Common myeloid progenitor, CD34-positive (primary cell): ENCODE measurements around the gene ZDHHC20.

ENCODE experiments used
- CTCF ChIA-PET: fragments of 350-600 bp; sonication (Branson Sonifier 250); formaldehyde crosslinking; loops from one replicate; lab custom pipeline; 2021; ENCODE audit warnings: antibody characterized with exemption; lab: Charles Lee
- POLR2A ChIA-PET: fragments of 350-600 bp; sonication (Branson Sonifier 250); formaldehyde crosslinking; loops from one replicate; lab custom pipeline; 2021; ENCODE audit warnings: antibody characterized with exemption; lab: Charles Lee
- DNase-seq, 3 donors: peaks; one replicate each; pipeline versions ENCODE4 v3.0.0 to v3.0.0-alpha.2; 2013
- H3K27ac ChIP-seq, 2 experiments: 1 replicate in 1 of 2; 2 replicates in 1 of 2; pipeline ENCODE4 v1.7.0; 2013; ENCODE audit warnings: inconsistent platforms in 2 of 2, low read length in 2 of 2, mild to moderate bottlenecking in 2 of 2, low read depth in 1 of 2, moderate library complexity in 1 of 2; ENCODE audit not compliant: severe bottlenecking in 2 of 2, insufficient read depth in 1 of 2, poor library complexity in 1 of 2
- H3K27me3 ChIP-seq, 5 experiments: replicated peaks in 2 of 5; 1 replicate in 3 of 5; 2 replicates in 2 of 5; pipeline versions ENCODE4 v1.6.1 to v1.7.0; 2013; ENCODE audit warnings: low read length in 4 of 5, mild to moderate bottlenecking in 2 of 5, moderate library complexity in 2 of 5, inconsistent platforms in 1 of 5; ENCODE audit not compliant: insufficient read depth in 5 of 5, control insufficient read depth in 4 of 5
- H3K36me3 ChIP-seq, 4 experiments: 1 replicate in 2 of 4; 2 replicates in 2 of 4; pipeline versions ENCODE4 v1.6.1 to v1.7.0; 2013; ENCODE audit warnings: low read length in 3 of 4, control low read depth in 1 of 4, mild to moderate bottlenecking in 1 of 4; ENCODE audit not compliant: control insufficient read depth in 4 of 4, insufficient read depth in 4 of 4
- H3K4me1 ChIP-seq, 4 experiments: 1 replicate in 3 of 4; 2 replicates in 1 of 4; pipeline versions ENCODE4 v1.6.1 to v1.7.1; 2013; ENCODE audit warnings: low read length in 3 of 4, mild to moderate bottlenecking in 3 of 4, control low read depth in 1 of 4, inconsistent platforms in 1 of 4, moderate library complexity in 1 of 4; ENCODE audit not compliant: control insufficient read depth in 4 of 4, insufficient read depth in 4 of 4; ENCODE audit errors: control extremely low read depth in 1 of 4
- H3K4me3 ChIP-seq, 7 experiments: 1 replicate in 4 of 7; 2 replicates in 3 of 7; pipeline versions ENCODE4 v1.5.1 to v1.7.0; 2013; ENCODE audit warnings: mild to moderate bottlenecking in 7 of 7, low read length in 6 of 7, moderate library complexity in 6 of 7, inconsistent platforms in 2 of 7, low read depth in 2 of 7, control low read depth in 1 of 7; ENCODE audit not compliant: insufficient read depth in 4 of 7, control insufficient read depth in 1 of 7; ENCODE audit errors: extremely low read depth in 1 of 7
- H3K9me3 ChIP-seq, 5 experiments: 1 replicate in 4 of 5; 2 replicates in 1 of 5; pipeline versions ENCODE4 v1.6.1 to v1.7.1; 2013; ENCODE audit warnings: low read length in 4 of 5, mild to moderate bottlenecking in 2 of 5, inconsistent platforms in 1 of 5, low read depth in 1 of 5, moderate library complexity in 1 of 5; ENCODE audit not compliant: control insufficient read depth in 4 of 5, insufficient read depth in 2 of 5; ENCODE audit errors: control extremely low read depth in 1 of 5
- WGBS: methylation state at CpG from one replicate; pipeline ENCODE4 v1.1.5; 2013; ENCODE audit not compliant: insufficient coverage; 5-methylcytosine and 5-hydroxymethylcytosine counted together

ZDHHC20 gene

DNA sequence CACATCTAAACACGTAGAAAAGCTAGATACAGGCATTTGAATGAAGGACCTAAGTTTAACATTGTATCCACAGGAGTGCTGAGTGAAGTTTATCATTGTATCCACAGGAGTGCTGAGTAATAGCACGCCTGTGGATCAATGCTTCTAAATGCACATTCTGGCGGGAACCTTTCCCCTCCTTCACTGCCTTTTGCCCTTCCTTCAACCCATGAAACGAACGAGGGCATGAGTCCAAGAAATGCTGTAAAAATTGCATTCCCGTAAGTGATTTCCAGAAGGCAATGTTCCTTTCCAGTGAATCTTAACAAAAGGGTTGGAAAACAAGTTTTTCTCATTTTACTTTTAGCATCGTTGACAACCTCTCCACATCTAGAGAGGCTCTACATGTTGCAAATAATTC, 88.1 kb downstream of the ZDHHC20 start:
- WGBS: 94% methylated on average over 5 of the region's 7 CpGs
- DNase-seq: no peak
- no peaks in the 10 kb centered on the region for H3K9me3 ChIP-seq
- H3K36me3 ChIP-seq: peaks cover 3 to 7% (median 7%) of the 10 kb centered on the region in 4 experiments
- CTCF ChIA-PET: no interaction called here
- POLR2A ChIA-PET: no interaction called here
- H3K4me3 ChIP-seq: no peak overlapping the region
- H3K4me1 ChIP-seq: peaks cover 0 to 5% (median 3%) of the 10 kb centered on the region in 4 experiments
- H3K27me3 ChIP-seq: no peaks in the 10 kb centered on the region
- no peak overlapping the region for H3K27ac ChIP-seq

DNA sequence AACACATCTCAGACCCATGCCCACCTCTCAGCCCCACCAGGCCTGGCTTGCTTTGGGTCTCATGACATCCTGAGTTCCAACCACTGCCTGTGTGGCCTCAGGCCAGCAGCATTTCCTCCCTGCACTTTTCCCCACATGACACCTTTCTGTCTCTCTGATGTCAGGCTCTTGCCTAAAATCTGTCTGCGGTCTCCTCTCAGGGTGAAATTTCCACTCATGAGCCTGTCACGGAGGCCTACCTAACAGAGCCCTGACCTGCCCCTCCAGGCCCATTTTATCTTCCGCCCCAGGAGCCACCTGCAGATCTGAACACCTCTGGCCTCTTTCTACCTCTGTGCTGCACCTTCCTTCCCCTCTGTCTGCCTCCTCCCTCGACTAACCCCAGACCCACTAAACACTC, 93.5 kb downstream of the ZDHHC20 start:
- WGBS: 53% methylated on average over 4 of the region's 4 CpGs

DNA sequence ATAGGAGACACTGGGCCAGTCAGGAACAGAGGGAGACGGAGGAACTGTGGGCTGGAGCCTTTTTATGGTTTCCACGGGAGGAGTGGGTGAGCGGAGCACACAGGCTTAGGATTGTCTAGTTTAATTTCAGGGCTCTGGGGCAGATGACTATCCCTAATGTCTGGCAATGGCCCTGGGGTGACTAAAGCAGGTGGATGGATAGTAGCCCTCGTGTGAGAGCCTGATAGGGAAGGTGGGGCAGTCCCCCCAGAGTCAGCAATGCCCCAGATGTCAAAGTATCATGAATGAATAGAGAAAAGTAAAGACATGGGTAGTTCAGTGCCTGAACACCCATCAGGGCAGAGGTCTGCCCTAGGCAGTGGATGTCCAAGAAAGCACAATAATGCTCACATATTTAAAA, 94.2 kb downstream of the ZDHHC20 start:
- WGBS: 86% methylated on average over 1 of the region's 4 CpGs
- no peak for DNase-seq
- CTCF ChIA-PET: no interaction called here
- no peak overlapping the region for H3K27ac ChIP-seq
- POLR2A ChIA-PET: no interaction called here
- no peak overlapping the region for H3K4me3 ChIP-seq
- H3K9me3 ChIP-seq: peaks cover 0 to 16% (median 0%) of the 10 kb centered on the region in 5 experiments
- peaks cover 0 to 16% (median 12%) of the 10 kb centered on the region in 4 experiments for H3K4me1 ChIP-seq
- no peaks in the 10 kb centered on the region for H3K27me3 ChIP-seq
- H3K36me3 ChIP-seq: no peaks in the 10 kb centered on the region

More for the DNA sequence above, 93.5 kb downstream of the ZDHHC20 start:
- peak in 2 of 3 donors; percentile 24 to 61 for DNase-seq
- Histone ChIP-seq H3K9me3 (peaks cover 0 to 16% (median 0%) of the 10 kb centered on the region in 5 experiments), H3K4me1 (peaks cover 0 to 16% (median 12%) of the 10 kb centered on the region in 4 experiments), H3K27me3 (no peaks in the 10 kb centered on the region), H3K36me3 (no peaks in the 10 kb centered on the region), H3K27ac (peak overlapping the region in 1 of 2 experiments; percentile 10), H3K4me3 (no peak overlapping the region)
- ChIA-PET POLR2A (no interaction called here), CTCF (no interaction called here)

DNA sequence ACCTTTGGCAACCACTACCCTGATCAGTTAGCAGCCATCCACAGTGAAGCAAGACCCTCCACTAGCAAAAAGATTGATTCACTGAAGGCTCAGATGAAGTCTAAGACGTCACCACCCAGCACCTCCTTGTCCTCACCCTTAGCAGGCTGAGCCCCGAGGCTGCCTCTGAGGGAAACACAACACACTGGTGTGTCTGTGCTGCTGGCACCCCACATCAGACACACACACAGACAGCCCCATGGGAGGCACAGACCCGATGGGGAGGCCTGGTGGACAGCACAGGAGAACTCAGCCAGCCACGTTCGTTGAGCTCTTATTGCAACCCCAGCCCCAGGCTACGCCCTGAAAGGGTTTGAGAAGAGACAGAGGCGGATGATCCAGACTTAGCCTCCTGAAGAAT, 94.7 kb downstream of the ZDHHC20 start:
- CTCF ChIA-PET: no interaction called here
- H3K4me3 ChIP-seq: no peak overlapping the region
- peaks cover 0 to 16% (median 0%) of the 10 kb centered on the region in 5 experiments for H3K9me3 ChIP-seq
- POLR2A ChIA-PET: no interaction called here
- no peaks in the 10 kb centered on the region for H3K36me3 ChIP-seq
- H3K27ac ChIP-seq: no peak overlapping the region
- peaks cover 0 to 16% (median 12%) of the 10 kb centered on the region in 4 experiments for H3K4me1 ChIP-seq
- WGBS: 98% methylated on average over 6 of the region's 7 CpGs
- H3K27me3 ChIP-seq: no peaks in the 10 kb centered on the region
- DNase-seq: no peak

DNA sequence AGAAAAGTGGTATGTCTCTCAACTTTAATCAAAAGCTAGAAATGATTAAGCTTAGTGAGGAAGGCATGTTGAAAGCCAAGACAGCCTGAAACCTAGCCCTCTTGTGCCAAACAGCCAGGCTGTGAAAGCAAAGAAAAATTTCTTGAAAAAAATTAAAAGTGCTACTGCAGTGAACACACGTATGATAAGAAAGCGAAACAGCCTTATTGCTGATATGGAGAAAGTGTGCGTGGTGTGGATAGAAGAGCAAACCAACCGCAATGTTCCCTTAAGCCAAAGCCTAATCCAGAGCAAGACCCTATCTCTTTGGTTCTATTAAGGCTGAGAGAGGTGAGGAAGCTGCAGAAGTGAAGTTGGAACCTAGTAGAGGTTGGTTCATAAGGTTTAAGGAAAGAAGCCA, 96.4 kb downstream of the ZDHHC20 start:
- Histone ChIP-seq H3K9me3 (peaks cover 0 to 16% (median 0%) of the 10 kb centered on the region in 5 experiments), H3K4me3 (no peak overlapping the region), H3K4me1 (peaks cover 0 to 13% (median 10%) of the 10 kb centered on the region in 4 experiments), H3K27me3 (no peaks in the 10 kb centered on the region), H3K27ac (no peak overlapping the region), H3K36me3 (no peaks in the 10 kb centered on the region)
- no peak for DNase-seq
- WGBS: 90% methylated on average over 3 of the region's 4 CpGs
- CTCF ChIA-PET: interaction anchor here (1.2 kb wide), 1 partner anchor 14 kb away, joined by 3 read pairs; no protein-coding TSS in a partner anchor
- POLR2A ChIA-PET: interaction anchor here (0.6 kb wide), 1 partner anchor 198 kb away, joined by 4 read pairs; no protein-coding TSS in a partner anchor

DNA sequence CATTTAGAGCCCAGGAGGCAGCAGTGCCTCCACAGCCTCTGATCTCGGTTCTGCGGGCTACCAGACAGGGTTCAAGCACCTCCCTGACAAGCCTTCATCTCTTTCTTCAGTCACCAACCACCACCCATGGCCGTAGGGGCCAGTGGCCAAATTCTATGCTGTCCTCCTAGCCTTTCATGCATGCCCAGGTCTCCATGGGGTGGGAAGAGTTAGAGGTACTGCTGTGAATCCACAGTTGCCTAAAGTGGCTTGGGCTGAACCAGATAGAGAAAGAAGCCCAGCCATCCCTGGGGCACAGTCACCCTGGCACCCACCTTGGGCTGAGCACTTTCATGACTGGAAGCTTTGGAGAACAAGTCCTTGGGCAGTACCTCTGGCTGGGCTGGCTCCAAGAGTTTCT, 97.4 kb downstream of the ZDHHC20 start:
- ChIA-PET CTCF (no interaction called here), POLR2A (no interaction called here)
- H3K36me3 ChIP-seq: no peaks in the 10 kb centered on the region
- no peak overlapping the region for H3K27ac ChIP-seq
- H3K4me3 ChIP-seq: no peak overlapping the region
- no peak for DNase-seq
- H3K27me3 ChIP-seq: no peaks in the 10 kb centered on the region
- H3K9me3 ChIP-seq: peaks cover 0 to 16% (median 0%) of the 10 kb centered on the region in 5 experiments
- peaks cover 0 to 13% (median 10%) of the 10 kb centered on the region in 4 experiments for H3K4me1 ChIP-seq
- WGBS: 80% methylated on average over 1 of the region's 3 CpGs

DNA sequence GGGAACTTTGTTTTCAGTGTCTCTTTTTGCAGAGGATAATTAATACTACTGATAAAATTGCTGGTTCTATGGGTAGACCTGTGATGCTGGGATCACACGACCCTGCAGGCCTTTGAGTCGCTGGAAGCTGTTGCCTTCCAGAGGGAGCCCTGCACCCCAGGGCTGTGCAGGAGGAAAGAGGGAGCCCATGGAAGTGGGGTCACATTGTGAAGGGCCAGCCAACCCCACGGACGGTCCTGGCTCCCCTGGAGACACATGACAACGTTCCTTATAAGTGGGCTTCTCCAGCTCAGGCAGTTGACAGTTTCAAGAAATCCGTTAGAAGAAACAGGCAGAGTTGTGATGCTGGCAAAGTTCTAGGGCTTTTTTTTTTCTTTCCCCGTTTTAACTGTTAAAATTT, 98.0 kb downstream of the ZDHHC20 start:
- H3K27me3 ChIP-seq: no peaks in the 10 kb centered on the region
- no peak for DNase-seq
- WGBS: 79% methylated on average over 4 of the region's 7 CpGs
- CTCF ChIA-PET: interaction anchor here (0.8 kb wide), 1 partner anchor 212 kb away, joined by 3 read pairs; no protein-coding TSS in a partner anchor
- peaks cover 0 to 12% (median 10%) of the 10 kb centered on the region in 4 experiments for H3K4me1 ChIP-seq
- POLR2A ChIA-PET: no interaction called here
- no peaks in the 10 kb centered on the region for H3K36me3 ChIP-seq
- no peak overlapping the region for H3K4me3 ChIP-seq
- H3K27ac ChIP-seq: no peak overlapping the region
- H3K9me3 ChIP-seq: peaks cover 0 to 16% (median 0%) of the 10 kb centered on the region in 5 experiments
